HCT116 (cell line): ENCODE data around the gene ANXA5. TPM values are rescaled to one million over a fixed set of nuclear protein-coding genes. Genes with fewer than 3 reads are reported as not detected.

Source experiments
- ATAC-seq: fragments of 200-7000 bp; cut with Tn5 transposase; 2 replicates; pipeline ENCODE4 v1.9.1; 2020; ENCODE audit warnings: mild to moderate bottlenecking, moderate library complexity
- BruUV-seq: library from RNA; stranded (reverse); fragments of 400-500 nt; replicated peaks from 2 replicates; lab custom pipeline; 2021; lab: Mats Ljungman, UMichigan
- CTCF ChIA-PET: fragments of 300-600 bp; sonication (Branson Sonifier 250); formaldehyde crosslinking; loops from one replicate; lab custom pipeline; 2021; ENCODE audit warnings: antibody characterized with exemption; lab: Charles Lee
- POLR2A ChIA-PET: fragments of 300-600, 350-600 bp; sonication (Branson Sonifier 250); formaldehyde crosslinking; loops from one replicate; lab custom pipeline; 2021; ENCODE audit warnings: antibody characterized with exemption; lab: Charles Lee
- RAD21 ChIA-PET, 2 experiments: fragments of 300-600 bp; sonication (Branson Sonifier 250); formaldehyde crosslinking; loops; one replicate each; lab custom pipeline; 2023; ENCODE audit warnings: low total read pairs in 2 of 2; ENCODE audit not compliant: uncharacterized antibody in 2 of 2, unreplicated experiment in 2 of 2, low non-redundant PET in 1 of 2; lab: Charles Lee
- DNase-seq: peaks from one replicate; pipeline ENCODE4 v3.0.0-alpha.2; 2010; ENCODE audit warnings: low read depth, low spot score
- H2AFZ ChIP-seq: fragments of 200-600 bp; shearing (Covaris generic), sonication (generic); 2 replicates; pipeline ENCODE4 v1.6.1; 2017; ENCODE audit warnings: low read depth, mixed run types, mixed read lengths, antibody characterized with exemption, low read length; ENCODE audit not compliant: poor library complexity, severe bottlenecking
- H3K27ac ChIP-seq: 2 replicates; pipeline ENCODE4 v1.5.1; 2012; ENCODE audit warnings: low read depth, low read length
- H3K27me3 ChIP-seq: fragments of 200-600 bp; sonication (generic); 2 replicates; pipeline ENCODE4 v1.6.1; 2016; ENCODE audit warnings: mixed run types, low read length, mixed read lengths; ENCODE audit not compliant: insufficient read depth
- H3K36me3 ChIP-seq, 2 experiments: fragments of 200-500 bp in 1 of 2; fragments of 200-600 bp in 1 of 2; sonication (Bioruptor generic) in 1 of 2; sonication (generic) in 1 of 2; 2 replicates each; pipeline versions ENCODE4 v1.5.1 to v1.6.1; 2014 to 2016; ENCODE audit warnings: low read length in 2 of 2, inconsistent platforms in 1 of 2, mixed read lengths in 1 of 2, mixed run types in 1 of 2; ENCODE audit not compliant: insufficient read depth in 2 of 2, control insufficient read depth in 1 of 2
- H3K4me1 ChIP-seq, 2 experiments: fragments of 200-600 bp in 1 of 2; sonication (generic) in 1 of 2; 2 replicates each; pipeline versions ENCODE4 v1.5.1 to v1.6.1; 2012 to 2017; ENCODE audit warnings: low read length in 2 of 2, inconsistent platforms in 1 of 2, mild to moderate bottlenecking in 1 of 2, mixed read lengths in 1 of 2, mixed run types in 1 of 2, moderate library complexity in 1 of 2; ENCODE audit not compliant: insufficient read depth in 2 of 2, control insufficient read depth in 1 of 2
- H3K4me2 ChIP-seq: fragments of 200-600 bp; sonication (generic); 2 replicates; pipeline ENCODE4 v1.6.1; 2017; ENCODE audit warnings: mixed run types, low read length, mixed read lengths
- H3K4me3 ChIP-seq, 2 experiments: fragments of 200-600 bp in 1 of 2; sonication (generic) in 1 of 2; replicated peaks in 1 of 2; 2 replicates each; pipeline ENCODE4 v1.5.1; 2011 to 2016; ENCODE audit warnings: low read length in 2 of 2, control low read depth in 1 of 2, low read depth in 1 of 2, mild to moderate bottlenecking in 1 of 2, mixed read lengths in 1 of 2, mixed run types in 1 of 2
- H3K79me2 ChIP-seq: fragments of 200-600 bp; sonication (generic); 2 replicates; pipeline ENCODE4 v1.6.1; 2017; ENCODE audit warnings: mild to moderate bottlenecking, mixed run types, low read length, moderate library complexity, mixed read lengths; ENCODE audit not compliant: insufficient read depth
- H3K9ac ChIP-seq: fragments of 200-600 bp; sonication (generic); 2 replicates; pipeline ENCODE4 v1.6.1; 2016; ENCODE audit warnings: low read length, mixed read lengths
- H3K9me2 ChIP-seq: fragments of 200-600 bp; sonication (generic), shearing (Covaris generic); 2 replicates; pipeline ENCODE4 v1.6.1; 2017; ENCODE audit warnings: mixed run types, mild to moderate bottlenecking, moderate library complexity; ENCODE audit not compliant: insufficient read depth
- H3K9me3 ChIP-seq, 2 experiments: fragments of 200-500 bp in 1 of 2; fragments of 200-600 bp in 1 of 2; sonication (Bioruptor generic) in 1 of 2; sonication (generic) in 1 of 2; 2 replicates each; pipeline ENCODE4 v1.6.1; 2014 to 2017; ENCODE audit warnings: low read length in 2 of 2, mixed read lengths in 2 of 2, inconsistent platforms in 1 of 2, low read depth in 1 of 2, mild to moderate bottlenecking in 1 of 2, mixed run types in 1 of 2, moderate library complexity in 1 of 2; ENCODE audit not compliant: control insufficient read depth in 1 of 2, insufficient read depth in 1 of 2
- H4K20me1 ChIP-seq: fragments of 200-600 bp; sonication (generic), shearing (Covaris generic); 2 replicates; pipeline ENCODE4 v1.6.1; 2017; ENCODE audit warnings: mixed run types, mild to moderate bottlenecking, moderate library complexity; ENCODE audit not compliant: insufficient read depth
- CBX3 ChIP-seq: IDR thresholded peaks from 2 replicates; pipeline ENCODE4 v1.6.1; 2012; ENCODE audit warnings: low read depth
- CEBPB ChIP-seq: IDR thresholded peaks from 2 replicates; pipeline ENCODE4 v1.6.1; 2012; ENCODE audit warnings: low read depth
- EGR1 ChIP-seq: IDR thresholded peaks from 2 replicates; pipeline ENCODE4 v1.6.1; 2012; ENCODE audit warnings: low read depth
- ELF1 ChIP-seq: IDR thresholded peaks from 2 replicates; pipeline ENCODE4 v1.6.1; 2012; ENCODE audit warnings: low read depth, borderline replicate concordance
- EZH2 ChIP-seq: fragments of 200-600 bp; sonication (generic); IDR thresholded peaks from 2 replicates; pipeline ENCODE4 v1.6.1; 2017; ENCODE audit warnings: antibody characterized with exemption, mixed run types
- EZH2phosphoT487 ChIP-seq: fragments of 200-600 bp; IDR thresholded peaks from 2 replicates; pipeline ENCODE4 v1.6.1; 2018; ENCODE audit warnings: antibody characterized with exemption, borderline replicate concordance
- FOSL1 ChIP-seq: IDR thresholded peaks from 2 replicates; pipeline ENCODE4 v1.6.1; 2012; ENCODE audit warnings: low read depth
- JUND ChIP-seq: IDR thresholded peaks from 2 replicates; pipeline ENCODE4 v1.6.1; 2012
- MAX ChIP-seq: IDR thresholded peaks from 2 replicates; pipeline ENCODE4 v1.6.1; 2012
- POLR2A ChIP-seq: IDR thresholded peaks from 2 replicates; pipeline ENCODE4 v1.7.0; 2011; ENCODE audit warnings: borderline replicate concordance; ENCODE audit not compliant: insufficient read depth, insufficient read length; ENCODE audit errors: extremely low read depth
- POLR2AphosphoS5 ChIP-seq: IDR thresholded peaks from 2 replicates; pipeline ENCODE4 v1.6.1; 2011; ENCODE audit warnings: mild to moderate bottlenecking, low read depth, low read length, moderate library complexity
- RAD21 ChIP-seq: IDR thresholded peaks from 2 replicates; pipeline ENCODE4 v1.6.1; 2012; ENCODE audit warnings: low read depth, mild to moderate bottlenecking
- REST ChIP-seq: IDR thresholded peaks from 2 replicates; pipeline ENCODE4 v1.6.1; 2012; ENCODE audit warnings: low read depth
- SIN3A ChIP-seq: IDR thresholded peaks from 2 replicates; pipeline ENCODE4 v1.6.1; 2012; ENCODE audit warnings: low read depth
- SP1 ChIP-seq: IDR thresholded peaks from 2 replicates; pipeline ENCODE4 v1.6.1; 2012; ENCODE audit warnings: low read depth
- SRF ChIP-seq: IDR thresholded peaks from 2 replicates; pipeline ENCODE4 v1.6.1; 2012; ENCODE audit warnings: low read depth
- TCF7L2 ChIP-seq: IDR thresholded peaks from 2 replicates; pipeline ENCODE4 v1.7.0; 2011; ENCODE audit warnings: borderline replicate concordance, inconsistent platforms; ENCODE audit not compliant: insufficient read depth, insufficient read length; ENCODE audit errors: extremely low read depth
- YY1 ChIP-seq: IDR thresholded peaks from 2 replicates; pipeline ENCODE4 v1.6.1; 2011; ENCODE audit warnings: low read length, low read depth, moderate library complexity, mild to moderate bottlenecking; ENCODE audit not compliant: insufficient replicate concordance; ENCODE audit errors: extremely low read depth
- ZFX ChIP-seq: fragments of 450-650 bp; IDR thresholded peaks from 2 replicates; pipeline ENCODE4 v1.6.1; 2017
- ZNF274 ChIP-seq: fragments of 200-500 bp; sonication (Bioruptor generic); IDR thresholded peaks from 2 replicates; pipeline ENCODE4 v1.6.1; 2014; ENCODE audit warnings: mild to moderate bottlenecking, low read depth, low read length, inconsistent platforms
- intact Hi-C: fragments of 100-400 bp; cut with micrococcal nuclease; formaldehyde crosslinking; loops from 2 replicates; pipeline ENCODE4 v1.10.0; 2022
- total RNA-seq: library from RNA; stranded (reverse); gene quantifications from one replicate; pipeline ENCODE4 v1.2.1, GENCODE V29; 2021; ENCODE audit not compliant: unreplicated experiment

Gene ANXA5
- total RNA-seq, 1 experiment from 2014 or later: 186 TPM

- H2AFZ ChIP-seq: no peak overlapping the region
- no peaks in the 10 kb centered on the region; the same call in 1 of the 2 replicates for H4K20me1 ChIP-seq
- no peak for DNase-seq
- no peaks in the 10 kb centered on the region for H3K9me3 ChIP-seq
- H3K9me2 ChIP-seq: no peaks in the 10 kb centered on the region
- H3K36me3 ChIP-seq: peaks cover 31 to 43% of the 10 kb centered on the region in 2 experiments
- no peak overlapping the region for H3K4me2 ChIP-seq
- no peaks in the 10 kb centered on the region for H3K27me3 ChIP-seq
- no peak for ATAC-seq
- POLR2A ChIA-PET: no interaction called here
- CTCF ChIA-PET: no interaction called here
- H3K4me3 ChIP-seq: no peak overlapping the region
- intact Hi-C loops: no loop called here
- RAD21 ChIA-PET: no interaction called here
- peaks cover 41% of the 10 kb centered on the region for H3K79me2 ChIP-seq
- no peak for TF ChIP-seq FOSL1
- no peak for TF ChIP-seq SIN3A
- no peak for TF ChIP-seq CBX3
- TF ChIP-seq POLR2A: no peak
- no peak for TF ChIP-seq YY1
- no peak for TF ChIP-seq SRF
- no peak for TF ChIP-seq ZFX
- no peak for TF ChIP-seq EZH2phosphoT487
- no peak for TF ChIP-seq MAX
- no peak for TF ChIP-seq TCF7L2
- no peak for TF ChIP-seq CEBPB
- TF ChIP-seq ZNF274: no peak
- no peak for TF ChIP-seq EGR1
- TF ChIP-seq RAD21: no peak
- no peak for TF ChIP-seq REST
- no peak for TF ChIP-seq EZH2
- no peak for TF ChIP-seq SP1
- no peak for TF ChIP-seq POLR2AphosphoS5
- no peak for TF ChIP-seq JUND
- no peak for TF ChIP-seq ELF1
- TF ChIP-seq, all 23 proteins: peak for 0
- Histone ChIP-seq H3K9ac (no peak overlapping the region), H3K27ac (no peak overlapping the region), H3K4me1 (peaks cover 0 to 11% of the 10 kb centered on the region in 2 experiments; a peak in 1 of 4 replicates)
- BruUV-seq: no TSS peak
Measured at GRCh38 chr4:121684016-121684415, 12.8 kb downstream of the ANXA5 start.
